ENCODE measurements around the gene GAB2. TPM values are rescaled to one million over a fixed set of nuclear protein-coding genes. Genes with fewer than 3 reads are reported as not detected.
"Not testable (repeated sequence)": the region's sequence is repeated elsewhere in the genome, so short reads cannot be mapped to it uniquely, and the experiment has no call there.

The GAB2 gene
- total and polyA plus RNA-seq, 9 donors = 30.9 to 64.6 (median 42.9) TPM

DNA sequence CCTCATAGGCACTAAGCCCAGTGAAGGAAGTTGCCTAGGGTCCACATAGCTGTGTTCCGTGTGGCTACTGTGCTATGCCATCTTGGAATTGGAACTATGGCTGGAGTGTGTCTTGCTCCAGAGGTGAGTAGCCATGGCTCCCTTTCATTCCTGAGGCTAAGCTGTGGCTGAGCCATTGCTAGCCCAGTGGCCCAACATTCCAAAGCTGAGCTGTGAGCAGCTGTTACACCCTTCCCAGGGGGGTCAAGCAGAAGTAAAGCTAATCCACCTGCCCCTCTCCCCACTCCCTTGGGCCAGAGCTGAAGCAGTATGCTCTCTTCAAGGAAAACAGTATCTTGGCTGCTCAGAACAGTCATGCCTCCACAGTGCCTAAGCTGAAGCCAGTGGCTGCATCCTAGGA is 177.8 kb downstream of the GAB2 start:
- Histone ChIP-seq H3K4me3 (no peak overlapping the region), H3K27me3 (no peaks in the 10 kb centered on the region), H3K4me1 (ENCODE audit: insufficient read depth) (no peaks in the 10 kb centered on the region), H3K9me3 (no peaks in the 10 kb centered on the region), H3K27ac (no peak overlapping the region), H3K36me3 (no peaks in the 10 kb centered on the region)
- WGBS, 3 donors = 94 to 100% (median 98%) methylated on average over 1 of the region's 1 CpG
- no peak for DNase-seq
- TF ChIP-seq, protein P1, sequence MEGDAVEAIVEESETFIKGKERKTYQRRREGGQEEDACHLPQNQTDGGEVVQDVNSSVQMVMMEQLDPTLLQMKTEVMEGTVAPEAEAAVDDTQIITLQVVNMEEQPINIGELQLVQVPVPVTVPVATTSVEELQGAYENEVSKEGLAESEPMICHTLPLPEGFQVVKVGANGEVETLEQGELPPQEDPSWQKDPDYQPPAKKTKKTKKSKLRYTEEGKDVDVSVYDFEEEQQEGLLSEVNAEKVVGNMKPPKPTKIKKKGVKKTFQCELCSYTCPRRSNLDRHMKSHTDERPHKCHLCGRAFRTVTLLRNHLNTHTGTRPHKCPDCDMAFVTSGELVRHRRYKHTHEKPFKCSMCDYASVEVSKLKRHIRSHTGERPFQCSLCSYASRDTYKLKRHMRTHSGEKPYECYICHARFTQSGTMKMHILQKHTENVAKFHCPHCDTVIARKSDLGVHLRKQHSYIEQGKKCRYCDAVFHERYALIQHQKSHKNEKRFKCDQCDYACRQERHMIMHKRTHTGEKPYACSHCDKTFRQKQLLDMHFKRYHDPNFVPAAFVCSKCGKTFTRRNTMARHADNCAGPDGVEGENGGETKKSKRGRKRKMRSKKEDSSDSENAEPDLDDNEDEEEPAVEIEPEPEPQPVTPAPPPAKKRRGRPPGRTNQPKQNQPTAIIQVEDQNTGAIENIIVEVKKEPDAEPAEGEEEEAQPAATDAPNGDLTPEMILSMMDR (IDR thresholded peaks at IDR 0.05) = no peak
- intact Hi-C loops (cut with DNase I) = no loop called here

DNA sequence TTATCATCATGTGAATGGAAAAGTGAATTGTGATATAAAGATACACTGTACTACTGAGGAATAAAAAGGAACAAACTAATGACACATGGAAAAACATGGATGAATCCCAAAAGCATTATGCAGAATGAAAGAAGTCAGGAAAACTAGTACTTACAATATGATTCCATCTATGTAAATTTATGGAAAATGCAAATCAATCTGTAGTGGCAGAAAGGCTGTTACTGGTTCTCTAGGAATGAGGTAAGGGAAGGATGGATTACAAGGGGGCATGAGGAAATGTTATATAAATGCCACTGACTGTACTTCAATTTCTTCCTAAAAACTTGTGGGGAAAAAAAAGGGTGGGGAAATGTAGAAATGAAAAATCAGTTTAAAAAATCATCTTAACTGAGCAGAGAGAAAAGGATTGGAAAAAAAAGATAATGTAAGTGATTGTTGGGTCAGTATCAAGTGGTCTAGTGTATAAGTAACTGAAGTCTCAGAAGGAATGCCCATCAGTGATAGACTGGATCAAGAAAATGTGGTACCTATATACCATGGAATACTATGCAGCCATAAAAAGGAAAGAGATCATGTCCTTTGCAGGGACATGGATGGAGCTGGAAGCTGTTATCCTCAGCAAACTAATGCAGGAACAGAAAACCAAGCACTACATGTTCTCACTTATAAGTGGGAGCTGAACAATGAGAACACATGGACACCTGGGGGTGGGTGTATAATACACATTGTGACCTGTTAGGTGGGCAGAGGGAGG is 180.2 kb downstream of the GAB2 start:
- H3K4me3 ChIP-seq = no peak overlapping the region
- H3K4me1 ChIP-seq (ENCODE audit: insufficient read depth) = peaks cover 2% of the 10 kb centered on the region
- no peak overlapping the region for H3K27ac ChIP-seq
- H3K27me3 ChIP-seq = no peaks in the 10 kb centered on the region
- TF ChIP-seq POLR2A (IDR thresholded peaks at IDR 0.05) (no peak), EP300 (IDR thresholded peaks at IDR 0.05) (no peak)
- H3K36me3 ChIP-seq = no peaks in the 10 kb centered on the region
- no peaks in the 10 kb centered on the region for H3K9me3 ChIP-seq
- DNase-seq = no peak
- intact Hi-C loops (cut with DNase I) = no loop called here

DNA sequence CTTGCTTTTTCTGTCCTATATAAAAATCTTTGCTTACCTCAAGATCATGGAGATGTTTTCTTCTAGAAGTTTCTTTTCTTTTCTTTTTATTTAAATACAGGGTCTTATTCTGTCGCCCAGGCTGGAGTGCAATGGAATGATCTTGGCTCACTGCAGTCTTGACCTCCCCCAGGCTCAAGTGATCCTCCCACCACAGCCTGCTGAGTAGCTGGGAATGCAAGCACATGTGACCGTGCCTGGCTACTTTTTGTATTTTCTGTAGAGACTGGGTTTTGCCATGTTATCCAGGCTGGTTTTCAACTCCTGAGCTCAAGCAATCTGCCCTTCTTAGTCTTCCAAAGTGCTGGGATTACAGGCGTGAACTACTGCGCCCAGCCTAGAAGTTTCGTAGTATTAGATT is 183.6 kb downstream of the GAB2 start:
- no peaks in the 10 kb centered on the region for H3K27me3 ChIP-seq
- H3K4me3 ChIP-seq = no peak overlapping the region
- peaks cover 5% of the 10 kb centered on the region for H3K4me1 ChIP-seq (ENCODE audit: insufficient read depth)
- H3K36me3 ChIP-seq = no peaks in the 10 kb centered on the region
- DNase-seq = no peak
- no peak overlapping the region for H3K27ac ChIP-seq
- no peak for TF ChIP-seq EP300 (IDR thresholded peaks at IDR 0.05)
- TF ChIP-seq POLR2A (IDR thresholded peaks at IDR 0.05) = no peak
- TF ChIP-seq, protein P1 (IDR thresholded peaks at IDR 0.05) = no peak
- H3K9me3 ChIP-seq = no peaks in the 10 kb centered on the region
- 66 to 83% (median 70%) methylated on average over 5 of the region's 5 CpGs for WGBS, 3 donors
- intact Hi-C loops (cut with DNase I) = no loop called here

DNA sequence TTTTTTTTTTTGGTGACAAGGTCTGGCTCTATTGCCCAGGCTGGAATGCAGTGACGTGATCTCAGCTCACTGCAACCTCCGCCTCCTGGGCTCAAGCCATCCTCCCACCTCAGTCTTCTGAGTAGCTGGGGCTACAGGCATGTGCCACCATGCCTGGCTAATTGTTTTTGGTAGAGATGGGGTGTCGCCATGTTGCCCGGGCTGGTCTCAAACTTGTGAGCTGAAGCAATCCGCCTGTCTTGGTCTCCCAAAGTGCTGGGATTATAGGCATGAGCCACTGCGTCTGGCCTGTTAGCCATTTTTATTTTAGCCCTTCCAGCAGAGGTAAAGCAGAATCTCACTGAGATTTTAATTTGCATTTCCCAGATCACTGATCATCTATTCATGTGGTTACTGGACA is 184.6 kb downstream of the GAB2 start:
- H3K4me1 ChIP-seq (ENCODE audit: insufficient read depth); DNase-seq; H3K4me3 ChIP-seq; H3K27me3 ChIP-seq; H3K27ac ChIP-seq; H3K9me3 ChIP-seq; intact Hi-C loops (cut with DNase I); H3K36me3 ChIP-seq: not testable (repeated sequence)
- 91 to 96% (median 95%) methylated on average over 6 of the region's 6 CpGs for WGBS, 3 donors

DNA sequence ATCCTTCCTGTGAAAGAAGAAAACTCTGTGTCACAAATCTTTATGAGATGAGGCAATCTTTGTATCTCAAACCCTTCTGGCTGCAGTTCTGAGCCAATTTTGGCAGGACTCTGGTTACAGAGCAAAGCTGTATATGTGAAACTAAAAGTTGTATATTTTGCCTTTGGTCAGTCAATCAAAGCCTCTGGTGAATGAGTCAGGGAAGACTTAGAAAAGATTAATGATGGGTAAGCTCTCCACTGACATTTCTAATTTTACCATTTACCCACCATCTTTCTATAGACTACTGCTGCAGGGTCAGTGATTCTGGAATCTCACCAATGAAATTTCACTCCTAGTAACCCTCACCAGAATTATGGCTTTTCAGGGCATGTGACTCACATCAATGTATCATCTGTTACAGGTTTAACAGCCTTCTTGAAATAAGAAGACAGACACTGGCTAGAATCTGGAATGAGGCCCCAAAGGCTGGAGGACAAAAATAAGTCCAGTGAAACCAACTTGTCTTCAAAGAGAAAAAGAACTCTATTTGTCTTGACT is 185.6 kb downstream of the GAB2 start:
- intact Hi-C loops (cut with DNase I) = no loop called here

More for the DNA sequence above, 185.6 kb downstream of the GAB2 start:
- Histone ChIP-seq H3K36me3 (no peaks in the 10 kb centered on the region), H3K27me3 (no peaks in the 10 kb centered on the region), H3K4me1 (ENCODE audit: insufficient read depth) (peaks cover 5% of the 10 kb centered on the region), H3K9me3 (no peaks in the 10 kb centered on the region), H3K27ac (no peak overlapping the region), H3K4me3 (no peak overlapping the region)
- TF ChIP-seq POLR2A (IDR thresholded peaks at IDR 0.05) (no peak), EP300 (IDR thresholded peaks at IDR 0.05) (no peak)
- TF ChIP-seq, protein P1 (IDR thresholded peaks at IDR 0.05) = no peak
- peak in 1 of 5 donors; percentile 34 for DNase-seq
